ENCODE results near the gene XRCC3. TPM values are rescaled to one million over a fixed set of nuclear protein-coding genes. Genes with fewer than 3 reads are reported as not detected.

Gene XRCC3
- total RNA-seq, 1 experiment from 2014 or later: 61.3 TPM

- BruUV-seq (replicated peaks): no TSS peak
- Histone ChIP-seq H3K27ac (ENCODE audit: low read length) (no peak overlapping the region), H3K27me3 (ENCODE audit: low read length) (no peaks in the 10 kb centered on the region), H3K36me3 (ENCODE audit: low read depth, low read length) (peaks cover 14% of the 10 kb centered on the region; the same call in 1 of the 2 replicates), H3K4me1 (ENCODE audit: insufficient read depth, low read length) (no peaks in the 10 kb centered on the region), H4K20me1 (ENCODE audit: low read length) (no peaks in the 10 kb centered on the region), H3K79me2 (ENCODE audit: low read length) (no peaks in the 10 kb centered on the region), H2AFZ (ENCODE audit: low read length) (no peak overlapping the region), H3K4me2 (ENCODE audit: low read length) (no peak overlapping the region), H3K9ac (ENCODE audit: low read length) (no peak overlapping the region), H3F3A (ENCODE audit: low read length, unreplicated experiment) (no peaks in the 10 kb centered on the region), H3K9me2 (replicated peaks; ENCODE audit: low read length) (no peaks in the 10 kb centered on the region), H3K9me3 (ENCODE audit: low read length) (no peaks in the 10 kb centered on the region), H3K4me3 (ENCODE audit: low read length) (no peak overlapping the region)
- ATAC-seq: no peak
- no peak for TF ChIP-seq EZH2phosphoT487 (IDR thresholded peaks at IDR 0.05; ENCODE audit: borderline replicate concordance, low read length)
- TF ChIP-seq CTCF (conservative IDR thresholded peaks at IDR 0.05; ENCODE audit: low read depth, low read length): no peak
- TF ChIP-seq EZH2 (IDR thresholded peaks at IDR 0.05; ENCODE audit: low read length, unreplicated experiment): no peak
- POLR2A ChIA-PET (ENCODE audit: unreplicated experiment): no interaction called here
- intact Hi-C loops (cut with micrococcal nuclease): no loop called here
- DNase-seq: no peak
- CTCF ChIA-PET: no interaction called here
Observed at GRCh38 chr14:103738701-103739451, 23.6 kb upstream of the XRCC3 start.

- no peaks in the 10 kb centered on the region for H3F3A ChIP-seq (ENCODE audit: low read length, unreplicated experiment)
- H3K79me2 ChIP-seq (ENCODE audit: low read length): no peaks in the 10 kb centered on the region
- no peaks in the 10 kb centered on the region for H4K20me1 ChIP-seq (ENCODE audit: low read length)
- no TSS peak for BruUV-seq (replicated peaks)
- H3K9ac ChIP-seq (ENCODE audit: low read length): no peak overlapping the region
- H3K4me2 ChIP-seq (ENCODE audit: low read length): no peak overlapping the region
- ATAC-seq (no peak), DNase-seq (no peak)
- no peak overlapping the region for H3K27ac ChIP-seq (ENCODE audit: low read length)
- no peak for TF ChIP-seq CTCF (conservative IDR thresholded peaks at IDR 0.05; ENCODE audit: low read depth, low read length)
- TF ChIP-seq EZH2 (IDR thresholded peaks at IDR 0.05; ENCODE audit: low read length, unreplicated experiment): no peak
- TF ChIP-seq EZH2phosphoT487 (IDR thresholded peaks at IDR 0.05; ENCODE audit: borderline replicate concordance, low read length): no peak
- H3K9me3 ChIP-seq (ENCODE audit: low read length): no peaks in the 10 kb centered on the region
- CTCF ChIA-PET: no interaction called here
- intact Hi-C loops (cut with micrococcal nuclease): no loop called here
- H3K4me1 ChIP-seq (ENCODE audit: insufficient read depth, low read length): no peaks in the 10 kb centered on the region
- no peak overlapping the region for H2AFZ ChIP-seq (ENCODE audit: low read length)
- H3K4me3 ChIP-seq (ENCODE audit: low read length): no peak overlapping the region
- peaks cover 14% of the 10 kb centered on the region; the same call in 1 of the 2 replicates for H3K36me3 ChIP-seq (ENCODE audit: low read depth, low read length)
- H3K9me2 ChIP-seq (replicated peaks; ENCODE audit: low read length): no peaks in the 10 kb centered on the region
- H3K27me3 ChIP-seq (ENCODE audit: low read length): no peaks in the 10 kb centered on the region
- POLR2A ChIA-PET (ENCODE audit: unreplicated experiment): no interaction called here
Observed at GRCh38 chr14:103738166-103738565, 22.9 kb upstream of the XRCC3 start.

GRCh38 chr14:103737432-103738045 is 22.3 kb upstream of the XRCC3 start:
- TF ChIP-seq EZH2 (IDR thresholded peaks at IDR 0.05; ENCODE audit: low read length, unreplicated experiment) (no peak), EZH2phosphoT487 (IDR thresholded peaks at IDR 0.05; ENCODE audit: borderline replicate concordance, low read length) (no peak), CTCF (conservative IDR thresholded peaks at IDR 0.05; ENCODE audit: low read depth, low read length) (no peak)
- ChIA-PET CTCF (no interaction called here), POLR2A (ENCODE audit: unreplicated experiment) (no interaction called here)
- Histone ChIP-seq H3F3A (ENCODE audit: low read length, unreplicated experiment) (no peaks in the 10 kb centered on the region), H3K9ac (ENCODE audit: low read length) (no peak overlapping the region), H3K27me3 (ENCODE audit: low read length) (no peaks in the 10 kb centered on the region), H3K36me3 (ENCODE audit: low read depth, low read length) (peaks cover 14% of the 10 kb centered on the region; the same call in 1 of the 2 replicates), H4K20me1 (ENCODE audit: low read length) (no peaks in the 10 kb centered on the region), H3K4me2 (ENCODE audit: low read length) (no peak overlapping the region), H3K4me1 (ENCODE audit: insufficient read depth, low read length) (no peaks in the 10 kb centered on the region), H3K9me3 (ENCODE audit: low read length) (no peaks in the 10 kb centered on the region), H3K79me2 (ENCODE audit: low read length) (no peaks in the 10 kb centered on the region), H3K27ac (ENCODE audit: low read length) (no peak overlapping the region), H2AFZ (ENCODE audit: low read length) (no peak overlapping the region), H3K9me2 (replicated peaks; ENCODE audit: low read length) (no peaks in the 10 kb centered on the region), H3K4me3 (ENCODE audit: low read length) (no peak overlapping the region)
- ATAC-seq (no peak), DNase-seq (no peak)
- intact Hi-C loops (cut with micrococcal nuclease): no loop called here
- no TSS peak for BruUV-seq (replicated peaks)
